Adipose tissue (tissue), 3 donors: ENCODE data around the gene VPS29. TPM values are rescaled to one million over a fixed set of nuclear protein-coding genes. Genes with fewer than 3 reads are reported as not detected.
"Not testable (repeated sequence)": the region's sequence is repeated elsewhere in the genome, so short reads cannot be mapped to it uniquely, and the experiment has no call there.

ENCODE experiments used
- H3K27ac ChIP-seq: one replicate; pipeline ENCODE4 v1.5.1; 2013; ENCODE audit warnings: low read depth, low read length
- WGBS, 3 donors: extraction: QIAGEN DNeasy Blood & Tissue Kit; methylation state at CpG; one replicate each; pipeline ENCODE4 v1.1.7; 2013; 5-methylcytosine and 5-hydroxymethylcytosine counted together
- polyA plus RNA-seq, 3 donors: library from polyadenylated mRNA; stranded (reverse); fragments of 200-250 nt; gene quantifications; one replicate each; pipeline ENCODE4 v1.2.3, GENCODE V29; 2013
- donor health status: healthy with polysubstance abuse.
- donor health status: Bipolar disorder and iron deficiency.
- donor health status: healthy.

Gene VPS29
- 100 to 1,000 TPM in 2 of 3 donors, 10 to 100 TPM in 1; 64.0 to 163 (median 146) TPM for polyA plus RNA-seq

- WGBS, 3 donors = 5 to 7% (median 5%) methylated on average over 61 of the region's 61 CpGs
- H3K27ac ChIP-seq = peak within 1 kb of the TSS; percentile 98
Measured at GRCh38 chr12:110501752-110502738, at the start of gene VPS29, which contains the start of gene RAD9B. TSS of gene VPS29 (minus strand) at chr12:110502111. CDS start at chr12:110502051, 60 bp downstream. TSS of gene RAD9B (plus strand) at chr12:110502331. CDS start at chr12:110502338, 7 bp downstream.

DNA sequence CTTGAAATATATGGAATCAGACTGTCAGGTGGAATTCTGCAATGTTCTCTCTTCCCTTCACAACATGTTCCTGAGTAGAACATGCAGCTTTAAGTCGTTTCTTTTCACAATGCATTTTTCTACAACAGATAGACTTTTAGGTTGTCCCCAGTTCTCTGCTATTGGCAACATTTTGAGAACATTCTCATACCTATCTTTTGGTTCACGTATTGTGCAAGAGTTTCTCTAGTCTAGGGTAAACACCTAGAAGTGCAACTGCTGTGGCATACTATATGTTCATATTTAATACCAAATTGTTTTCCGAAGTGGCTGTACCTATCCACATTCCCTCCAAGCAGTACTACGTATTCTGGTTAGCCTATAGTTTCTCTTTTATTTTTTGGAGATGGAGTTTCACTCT lies 49.1 kb upstream of the VPS29 start:
- no peak overlapping the region for H3K27ac ChIP-seq
- WGBS, 3 donors = 88 to 94% (median 90%) methylated on average over 4 of the region's 4 CpGs

DNA sequence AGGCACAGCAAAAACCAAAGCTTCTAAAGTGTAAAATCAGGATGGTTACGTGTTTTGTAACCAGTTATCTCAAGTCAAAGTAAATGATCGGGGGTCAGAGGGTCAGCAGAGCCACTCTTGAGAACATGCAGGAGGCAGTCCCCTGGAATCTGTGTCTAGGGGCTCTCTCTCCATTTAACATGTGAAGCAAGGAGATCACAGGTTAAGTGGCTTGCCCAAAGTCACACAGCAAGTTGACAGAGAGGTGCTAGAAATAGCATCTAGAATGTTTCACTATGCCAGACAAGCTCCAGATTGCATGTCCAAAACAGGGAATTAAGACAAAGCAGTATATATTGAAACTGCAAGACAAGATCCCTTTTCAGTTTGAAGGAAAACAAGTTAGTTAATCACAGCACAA lies 47.8 kb upstream of the VPS29 start:
- WGBS, 3 donors = 83 to 86% (median 85%) methylated on average over 2 of the region's 2 CpGs
- no peak overlapping the region for H3K27ac ChIP-seq

- no peak overlapping the region for H3K27ac ChIP-seq
- WGBS, 3 donors = 82 to 89% (median 87%) methylated on average over 7 of the region's 7 CpGs
Measured at GRCh38 chr12:110548678-110549077, 46.8 kb upstream of the VPS29 start.

DNA sequence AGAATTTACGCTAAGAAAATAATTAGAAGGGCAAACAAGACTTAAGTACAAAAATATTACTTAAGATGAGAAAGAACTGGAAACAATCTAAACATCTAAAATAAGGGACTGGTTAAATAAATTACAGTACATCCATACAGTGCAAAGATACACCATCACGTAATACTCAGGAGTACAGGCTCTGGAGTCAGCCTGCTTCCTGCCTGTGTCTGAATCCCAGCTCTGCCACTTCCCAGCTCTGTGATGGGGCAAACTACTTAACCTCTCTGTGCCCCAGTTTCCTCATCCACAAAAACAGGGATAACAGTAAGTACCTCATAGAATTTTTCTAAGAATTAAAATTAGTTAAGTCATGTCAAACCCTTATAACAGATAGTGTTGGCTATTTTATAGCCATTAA lies 45.2 kb upstream of the VPS29 start:
- 90 to 95% (median 94%) methylated on average over 2 of the region's 2 CpGs for WGBS, 3 donors
- H3K27ac ChIP-seq = no peak overlapping the region

- H3K27ac ChIP-seq = no peak overlapping the region
- 64 to 90% (median 64%) methylated on average over 3 of the region's 3 CpGs for WGBS, 3 donors
Measured at GRCh38 chr12:110546339-110546738, 44.4 kb upstream of the VPS29 start.

GRCh38 chr12:110545812-110546211 lies 43.9 kb upstream of the VPS29 start:
- WGBS, 3 donors = 88 to 93% (median 92%) methylated on average over 10 of the region's 10 CpGs
- no peak overlapping the region for H3K27ac ChIP-seq

- 72 to 94% (median 77%) methylated on average over 4 of the region's 4 CpGs for WGBS, 3 donors
- H3K27ac ChIP-seq = not testable (repeated sequence)
Measured at GRCh38 chr12:110545259-110545658, 43.3 kb upstream of the VPS29 start.

DNA sequence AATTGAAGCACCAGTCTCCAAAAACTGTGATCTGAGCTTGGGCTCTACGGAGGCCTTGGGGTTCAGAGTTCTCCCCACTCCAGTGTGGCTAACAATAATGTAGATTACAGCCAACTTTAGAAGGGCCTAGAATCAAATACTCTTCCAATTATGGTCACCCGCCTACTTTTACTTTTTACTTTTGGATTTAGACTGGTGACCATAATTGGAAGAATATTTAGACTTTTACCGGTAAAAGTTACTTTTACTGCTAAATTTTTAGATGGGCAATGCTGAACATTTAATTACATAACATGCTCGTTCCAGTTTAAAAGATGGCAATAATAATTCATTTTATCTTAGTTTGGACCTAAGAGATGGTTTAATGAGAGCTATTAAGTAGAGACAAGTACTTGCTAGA lies 42.1 kb upstream of the VPS29 start:
- 72 to 85% (median 78%) methylated on average over 4 of the region's 4 CpGs for WGBS, 3 donors
- peak overlapping the region; percentile 40 for H3K27ac ChIP-seq

DNA sequence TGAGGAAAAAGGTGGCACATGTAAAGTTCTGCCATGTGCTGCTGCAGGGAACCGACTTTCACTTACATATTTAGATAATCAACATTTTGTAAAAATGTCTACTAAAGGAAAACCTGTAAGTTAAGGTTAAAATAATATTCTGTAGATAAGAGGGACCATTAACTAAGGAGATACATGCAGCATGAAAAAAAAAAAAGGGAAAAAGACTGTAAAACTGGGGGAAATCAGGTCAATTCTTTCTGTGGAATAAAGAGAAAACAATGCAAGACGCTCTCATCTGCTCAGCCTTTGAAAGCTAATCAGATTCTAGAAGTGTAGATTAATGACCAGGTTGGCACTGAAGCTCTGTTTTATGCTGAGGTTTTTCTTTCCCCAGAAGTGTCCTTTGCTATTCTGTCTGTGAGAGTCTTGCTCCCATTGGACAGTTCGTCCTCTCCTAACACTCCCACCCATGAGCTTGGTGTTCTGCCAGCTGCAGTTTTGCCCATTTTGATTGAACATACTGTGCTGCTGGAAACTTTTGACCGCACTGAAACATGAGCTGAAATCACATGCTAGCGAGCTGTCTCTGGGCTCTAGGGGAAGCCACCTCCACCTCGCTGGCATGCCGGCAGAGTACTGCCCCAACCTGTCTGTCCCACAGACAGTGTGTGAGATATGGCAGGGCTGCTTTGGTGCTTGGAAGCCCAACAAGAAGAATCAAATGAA lies 41.5 kb upstream of the VPS29 start:
- peak overlapping the region; percentile 40 for H3K27ac ChIP-seq
- 15 to 56% (median 45%) methylated on average over 7 of the region's 7 CpGs for WGBS, 3 donors

GRCh38 chr12:110540048-110540447 lies 38.1 kb upstream of the VPS29 start:
- 91 to 92% (median 91%) methylated on average over 8 of the region's 8 CpGs for WGBS, 3 donors
- no peak overlapping the region for H3K27ac ChIP-seq

GRCh38 chr12:110538869-110539622 lies 37.1 kb upstream of the VPS29 start:
- no peak overlapping the region for H3K27ac ChIP-seq
- 90 to 96% (median 94%) methylated on average over 5 of the region's 5 CpGs for WGBS, 3 donors

- WGBS, 3 donors = 67 to 76% (median 73%) methylated on average over 9 of the region's 9 CpGs
- H3K27ac ChIP-seq = no peak overlapping the region
Measured at GRCh38 chr12:110537605-110538409, 35.9 kb upstream of the VPS29 start.

GRCh38 chr12:110536834-110537604 lies 35.1 kb upstream of the VPS29 start:
- H3K27ac ChIP-seq = no peak overlapping the region
- 78 to 90% (median 84%) methylated on average over 4 of the region's 4 CpGs for WGBS, 3 donors

- H3K27ac ChIP-seq = no peak overlapping the region
- WGBS, 3 donors = 89 to 94% (median 91%) methylated on average over 6 of the region's 6 CpGs
Measured at GRCh38 chr12:110534811-110535210, 32.9 kb upstream of the VPS29 start.

- WGBS, 3 donors = 27 to 75% (median 71%) methylated on average over 6 of the region's 6 CpGs
- no peak overlapping the region for H3K27ac ChIP-seq
Measured at GRCh38 chr12:110533607-110534006, 31.7 kb upstream of the VPS29 start.

- no peak overlapping the region for H3K27ac ChIP-seq
Measured at GRCh38 chr12:110532644-110533043, 30.7 kb upstream of the VPS29 start.

More at GRCh38 chr12:110532644-110533043, 30.7 kb upstream of the VPS29 start:
- WGBS, 3 donors = 82 to 85% (median 84%) methylated on average over 3 of the region's 3 CpGs
